Breast epithelium (tissue), 4 donors: Measurements from ENCODE around the gene SF3B2. TPM values are rescaled to one million over a fixed set of nuclear protein-coding genes. Genes with fewer than 3 reads are reported as not detected.
A peak's percentile ranks its signal among the peaks of the same experiment; 100 is the strongest.

Experiments
- DNase-seq, 2 donors: peaks; one replicate each; pipeline ENCODE4 v3.0.0-alpha.2; 2019; ENCODE audit warnings: low spot score in 2 of 2
- H3K27ac ChIP-seq, 2 donors: fragments of 200-600 bp; sonication (generic) in 1 of 2; one replicate each; pipeline ENCODE4 v1.5.1; 2016 to 2019; ENCODE audit warnings: mild to moderate bottlenecking in 1 of 2
- H3K27me3 ChIP-seq, 2 donors: fragments of 200-600 bp; sonication (generic) in 1 of 2; one replicate each; pipeline versions ENCODE4 v1.5.1 to v1.6.0; 2017 to 2019; ENCODE audit warnings: control low read depth in 1 of 2, mild to moderate bottlenecking in 1 of 2
- H3K36me3 ChIP-seq: fragments of 200-600 bp; one replicate; pipeline ENCODE4 v1.5.1; 2019
- H3K4me1 ChIP-seq, 2 donors: fragments of 200-600 bp; sonication (generic); one replicate each; pipeline ENCODE4 v1.5.1; 2016 to 2019; ENCODE audit warnings: control low read depth in 1 of 2
- H3K4me3 ChIP-seq, 3 donors: fragments of 200-600 bp; sonication (generic); 1 replicate in 2 of 3; 2 replicates in 1 of 3; pipeline ENCODE4 v1.5.1; 2016 to 2019; ENCODE audit warnings: mild to moderate bottlenecking in 3 of 3, moderate library complexity in 2 of 3
- H3K9me3 ChIP-seq, 2 donors: fragments of 200-600 bp; sonication (generic) in 1 of 2; one replicate each; pipeline ENCODE4 v1.5.1; 2016 to 2019; ENCODE audit warnings: control low read depth in 1 of 2
- POLR2A ChIP-seq: fragments of 450-650 bp; IDR thresholded peaks from one replicate; pipeline ENCODE4 v1.6.1; 2016; ENCODE audit warnings: antibody characterized with exemption, mild to moderate bottlenecking, moderate library complexity
- POLR2AphosphoS5 ChIP-seq, 3 donors: sonication (generic); formaldehyde crosslinking; IDR thresholded peaks; one replicate each; pipeline ENCODE4 v1.6.1; 2017; ENCODE audit warnings: antibody characterized with exemption in 3 of 3
- intact Hi-C: fragments of 100-400 bp; cut with DNase I; formaldehyde crosslinking; loops from one replicate; pipeline ENCODE4 v1.15.1; 2023; ENCODE audit warnings: low total_unique reads
- total RNA-seq, 3 donors: library from RNA; depleted of rRNA; stranded (reverse); fragments of >200 nt; gene quantifications; one replicate each; pipeline ENCODE4 v1.1.0, GENCODE V29; 2016
- TF ChIP-seq, protein P1 (sequence below), 3 donors: fragments of 450-650 bp; IDR thresholded peaks; one replicate each; pipeline ENCODE4 v1.5.1; 2016 to 2017; ENCODE audit warnings: antibody characterized with exemption in 3 of 3, mild to moderate bottlenecking in 3 of 3, moderate library complexity in 3 of 3

The SF3B2 gene
- total RNA-seq, 3 donors from 2014 or later = 144 to 163 (median 154) TPM

DNA sequence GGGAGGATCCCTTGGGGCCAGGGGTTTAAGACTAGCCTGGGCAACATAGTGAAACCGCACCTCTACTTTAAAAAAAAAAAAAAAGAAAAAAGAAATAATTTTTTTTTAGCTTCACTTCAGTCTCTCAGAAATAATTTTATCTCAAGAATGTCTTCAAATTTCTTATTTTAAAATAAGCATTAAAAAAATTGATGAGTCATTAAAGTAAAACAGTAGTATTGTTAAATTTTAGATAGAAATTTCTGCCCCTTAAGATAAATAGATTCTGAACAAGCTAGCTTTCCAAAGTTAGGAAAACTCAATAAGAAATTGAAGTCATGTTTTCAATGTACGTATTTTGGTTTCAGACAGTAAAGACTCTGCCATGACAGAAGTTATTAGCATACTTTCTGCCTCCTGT, 10.2 kb downstream of the SF3B2 start:
- DNase-seq = no peak

DNA sequence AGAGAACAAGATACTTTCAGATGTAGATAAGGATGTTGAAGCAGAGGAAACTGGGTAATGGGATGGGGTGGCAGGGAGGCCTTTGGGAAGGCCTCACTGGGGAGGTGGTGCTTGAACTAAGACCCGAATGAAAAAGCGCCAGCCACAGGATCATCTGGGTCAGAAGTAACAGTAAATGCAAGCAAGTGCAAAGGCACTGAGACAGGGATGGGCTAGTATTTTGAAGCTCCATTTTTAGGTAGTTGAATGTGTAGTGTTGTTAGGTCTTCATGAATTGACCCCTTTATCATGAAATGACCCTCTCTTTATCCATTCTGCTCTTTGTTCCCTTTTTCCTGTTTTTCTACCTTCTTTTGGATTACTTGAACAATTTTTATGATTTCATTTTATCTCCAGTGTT, 11.7 kb downstream of the SF3B2 start:
- H3K36me3 ChIP-seq = peaks cover 17% of the 10 kb centered on the region

More for the DNA sequence above, 10.2 kb downstream of the SF3B2 start:
- TF ChIP-seq, protein P1, sequence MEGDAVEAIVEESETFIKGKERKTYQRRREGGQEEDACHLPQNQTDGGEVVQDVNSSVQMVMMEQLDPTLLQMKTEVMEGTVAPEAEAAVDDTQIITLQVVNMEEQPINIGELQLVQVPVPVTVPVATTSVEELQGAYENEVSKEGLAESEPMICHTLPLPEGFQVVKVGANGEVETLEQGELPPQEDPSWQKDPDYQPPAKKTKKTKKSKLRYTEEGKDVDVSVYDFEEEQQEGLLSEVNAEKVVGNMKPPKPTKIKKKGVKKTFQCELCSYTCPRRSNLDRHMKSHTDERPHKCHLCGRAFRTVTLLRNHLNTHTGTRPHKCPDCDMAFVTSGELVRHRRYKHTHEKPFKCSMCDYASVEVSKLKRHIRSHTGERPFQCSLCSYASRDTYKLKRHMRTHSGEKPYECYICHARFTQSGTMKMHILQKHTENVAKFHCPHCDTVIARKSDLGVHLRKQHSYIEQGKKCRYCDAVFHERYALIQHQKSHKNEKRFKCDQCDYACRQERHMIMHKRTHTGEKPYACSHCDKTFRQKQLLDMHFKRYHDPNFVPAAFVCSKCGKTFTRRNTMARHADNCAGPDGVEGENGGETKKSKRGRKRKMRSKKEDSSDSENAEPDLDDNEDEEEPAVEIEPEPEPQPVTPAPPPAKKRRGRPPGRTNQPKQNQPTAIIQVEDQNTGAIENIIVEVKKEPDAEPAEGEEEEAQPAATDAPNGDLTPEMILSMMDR (IDR thresholded peaks at IDR 0.05) = no peak
- TF ChIP-seq POLR2AphosphoS5 (IDR thresholded peaks at IDR 0.05) = no peak
- no peak for TF ChIP-seq POLR2A
- intact Hi-C loops = no loop called here
- Histone ChIP-seq H3K4me3 (no peak overlapping the region), H3K9me3 (no peaks in the 10 kb centered on the region), H3K4me1 (no peaks in the 10 kb centered on the region), H3K27me3 (no peaks in the 10 kb centered on the region), H3K36me3 (peaks cover 28% of the 10 kb centered on the region), H3K27ac (no peak overlapping the region)

DNA sequence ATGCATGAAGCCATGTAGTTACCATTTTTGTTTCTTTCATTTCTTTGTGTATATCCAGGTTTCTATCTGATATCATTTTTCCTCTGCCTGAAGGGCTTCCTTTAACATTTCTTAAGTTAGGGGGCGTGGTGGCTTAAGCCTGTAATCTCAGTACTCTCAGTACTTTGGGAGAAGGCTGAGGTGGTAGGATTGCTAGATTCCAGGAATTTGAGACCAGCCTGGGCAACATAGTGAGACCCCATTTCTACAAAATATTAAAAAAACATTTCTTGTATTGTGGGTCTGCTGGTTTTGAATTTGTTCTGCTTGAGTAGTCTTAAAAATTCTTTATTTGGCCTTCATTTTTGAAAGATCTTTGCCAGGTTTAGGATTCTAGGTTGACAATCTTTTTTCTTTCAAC, 12.4 kb downstream of the SF3B2 start:
- intact Hi-C loops = no loop called here
- TF ChIP-seq POLR2AphosphoS5 (IDR thresholded peaks at IDR 0.05) (no peak), POLR2A (no peak)
- TF ChIP-seq, protein P1 (IDR thresholded peaks at IDR 0.05) = no peak
- Histone ChIP-seq H3K27ac (no peak overlapping the region), H3K27me3 (no peaks in the 10 kb centered on the region), H3K9me3 (no peaks in the 10 kb centered on the region), H3K4me1 (no peaks in the 10 kb centered on the region), H3K36me3 (peaks cover 14% of the 10 kb centered on the region), H3K4me3 (no peak overlapping the region)
- no peak for DNase-seq

More for the DNA sequence above, 11.7 kb downstream of the SF3B2 start:
- intact Hi-C loops = no loop called here
- no peaks in the 10 kb centered on the region for H3K9me3 ChIP-seq
- H3K4me1 ChIP-seq = no peaks in the 10 kb centered on the region
- H3K27ac ChIP-seq = no peak overlapping the region
- no peak for DNase-seq
- TF ChIP-seq POLR2AphosphoS5 (IDR thresholded peaks at IDR 0.05) (no peak), POLR2A (no peak)
- TF ChIP-seq, protein P1 (IDR thresholded peaks at IDR 0.05) = no peak
- H3K4me3 ChIP-seq = no peak overlapping the region
- no peaks in the 10 kb centered on the region for H3K27me3 ChIP-seq

DNA sequence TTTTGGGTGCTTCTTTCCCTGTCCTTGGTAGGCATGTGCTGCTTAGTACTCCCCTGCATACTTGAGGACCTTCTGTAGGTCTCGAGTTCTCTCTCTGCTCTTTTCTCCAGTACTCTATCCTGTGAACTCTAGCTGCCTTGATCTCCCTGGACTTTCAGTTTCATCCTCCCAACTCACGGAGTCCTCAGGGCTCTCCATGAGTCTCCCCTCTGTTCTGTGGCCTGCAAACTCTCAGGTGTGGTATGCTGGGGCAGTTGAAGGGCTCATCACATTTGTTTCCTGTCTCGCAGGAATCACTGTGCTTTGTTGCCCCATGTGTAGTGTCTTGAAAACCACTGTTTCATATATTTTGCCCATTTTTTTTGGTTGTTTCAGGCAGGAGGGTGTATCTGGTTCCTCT, 14.6 kb downstream of the SF3B2 start:
- DNase-seq = no peak
- TF ChIP-seq POLR2A (no peak), POLR2AphosphoS5 (IDR thresholded peaks at IDR 0.05) (no peak)
- TF ChIP-seq, protein P1 (IDR thresholded peaks at IDR 0.05) = no peak
- Histone ChIP-seq H3K27ac (no peak overlapping the region), H3K9me3 (no peaks in the 10 kb centered on the region), H3K4me1 (no peaks in the 10 kb centered on the region), H3K36me3 (peaks cover 14% of the 10 kb centered on the region), H3K4me3 (no peak overlapping the region), H3K27me3 (no peaks in the 10 kb centered on the region)
- intact Hi-C loops = no loop called here

DNA sequence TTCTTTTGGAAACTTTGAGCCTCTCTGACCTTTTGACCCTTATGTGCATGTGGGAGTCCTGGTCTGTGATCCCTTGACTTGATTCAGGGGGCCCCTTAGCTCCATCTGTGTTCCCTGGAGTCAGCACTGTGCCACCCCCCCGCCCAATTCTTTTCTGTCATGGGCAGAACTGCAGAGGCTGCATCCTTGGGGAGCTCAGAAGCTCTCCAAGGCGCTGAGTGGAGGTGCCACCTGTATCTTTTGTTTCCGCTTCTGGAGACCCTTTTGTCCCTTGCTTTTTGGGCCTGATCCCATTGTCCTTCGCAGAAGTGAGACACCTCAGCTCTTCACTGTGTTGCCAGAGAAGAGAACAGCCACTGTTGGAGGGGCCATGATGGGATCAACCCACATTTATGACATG, 15.5 kb downstream of the SF3B2 start:
- Histone ChIP-seq H3K27me3 (no peaks in the 10 kb centered on the region), H3K9me3 (no peaks in the 10 kb centered on the region), H3K27ac (peak overlapping the region; percentile 88 to 98), H3K36me3 (peaks cover 14% of the 10 kb centered on the region), H3K4me3 (no peak overlapping the region), H3K4me1 (no peaks in the 10 kb centered on the region)
- intact Hi-C loops = no loop called here
- TF ChIP-seq POLR2AphosphoS5 (IDR thresholded peaks at IDR 0.05) (no peak), POLR2A (no peak)
- TF ChIP-seq, protein P1 (IDR thresholded peaks at IDR 0.05) = no peak
- DNase-seq = no peak
